K562 (cell line): ENCODE measurements around the gene CNPY4. TPM values are rescaled to one million over a fixed set of nuclear protein-coding genes. Genes with fewer than 3 reads are reported as not detected.

Experiments
- ATF1 ChIP-seq, 2 experiments: fragments of 450-650 bp in 1 of 2; IDR thresholded peaks; 2 replicates each; pipeline ENCODE4 v1.6.1; 2016; ENCODE audit warnings: missing compliant biosample characterization in 1 of 2, missing genetic modification characterization in 1 of 2
- ATF7 ChIP-seq: fragments of 450-650 bp; IDR thresholded peaks from 2 replicates; pipeline ENCODE4 v1.7.1; 2014; ENCODE audit warnings: mild to moderate bottlenecking, moderate library complexity
- BCOR ChIP-seq: fragments of 450-650 bp; IDR thresholded peaks from 2 replicates; pipeline ENCODE4 v1.6.1; 2016
- CBX3 ChIP-seq, 2 experiments: IDR thresholded peaks; 1 replicate in 1 of 2; 2 replicates in 1 of 2; pipeline ENCODE4 v1.6.1; 2012; ENCODE audit warnings: inconsistent platforms in 2 of 2, low read length in 2 of 2, borderline replicate concordance in 1 of 2, control low read depth in 1 of 2
- ELF4 ChIP-seq: fragments of 450-650 bp; formaldehyde crosslinking; IDR thresholded peaks from 2 replicates; pipeline ENCODE4 v1.4.0; 2022; ENCODE audit warnings: missing genetic modification characterization
- HBP1 ChIP-seq: fragments of 450-650 bp; formaldehyde crosslinking; IDR thresholded peaks from 2 replicates; pipeline ENCODE4 v1.4.0; 2022; ENCODE audit warnings: missing genetic modification characterization
- HDGF ChIP-seq: fragments of 450-650 bp; IDR thresholded peaks from 2 replicates; pipeline ENCODE4 v1.6.1; 2016
- JUN ChIP-seq, 2 experiments: sonication (generic) in 1 of 2; formaldehyde crosslinking in 1 of 2; IDR thresholded peaks; 2 replicates each; pipeline versions ENCODE4 v1.6.1 to v1.8.0; 2012 to 2022; ENCODE audit warnings: borderline replicate concordance in 2 of 2, mild to moderate bottlenecking in 2 of 2, improper control_type of control experiment in 1 of 2, low read depth in 1 of 2, low read length in 1 of 2, missing genetic modification reagents in 1 of 2
- JUND ChIP-seq, 2 experiments: IDR thresholded peaks; 2 replicates in 1 of 2; 3 replicates in 1 of 2; pipeline ENCODE4 v1.6.1; 2011; ENCODE audit warnings: borderline replicate concordance in 2 of 2, low read depth in 2 of 2, low read length in 2 of 2, improper control_type of control experiment in 1 of 2, missing biosample characterization in 1 of 2, missing genetic modification characterization in 1 of 2, missing genetic modification reagents in 1 of 2
- KAT7 ChIP-seq: sonication (generic); formaldehyde crosslinking; IDR thresholded peaks from 2 replicates; pipeline ENCODE4 v1.8.0; 2022; ENCODE audit warnings: missing genetic modification reagents, mild to moderate bottlenecking, borderline replicate concordance
- MLLT1 ChIP-seq, 2 experiments: fragments of 450-650 bp; IDR thresholded peaks; 2 replicates each; pipeline ENCODE4 v1.6.1; 2016
- MTA1 ChIP-seq: fragments of 450-650 bp; IDR thresholded peaks from 2 replicates; pipeline ENCODE4 v1.6.1; 2017; ENCODE audit warnings: borderline replicate concordance
- MTA2 ChIP-seq: fragments of 450-650 bp; IDR thresholded peaks from 2 replicates; pipeline ENCODE4 v1.6.1; 2016; ENCODE audit warnings: low read depth
- NCOA6 ChIP-seq: fragments of 450-650 bp; IDR thresholded peaks from 2 replicates; pipeline ENCODE4 v1.6.1; 2017; ENCODE audit warnings: mild to moderate bottlenecking
- NFATC3 ChIP-seq: fragments of 450-650 bp; IDR thresholded peaks from 2 replicates; pipeline ENCODE4 v1.6.1; 2017; ENCODE audit warnings: mild to moderate bottlenecking
- RCOR1 ChIP-seq, 2 experiments: IDR thresholded peaks; 2 replicates each; pipeline ENCODE4 v1.6.1; 2012; ENCODE audit warnings: low read depth in 2 of 2, low read length in 2 of 2, borderline replicate concordance in 1 of 2, improper control_type of control experiment in 1 of 2
- SP1 ChIP-seq: sonication (generic); formaldehyde crosslinking; IDR thresholded peaks from 2 replicates; pipeline ENCODE4 v1.8.1; 2022; ENCODE audit warnings: mild to moderate bottlenecking, missing genetic modification reagents
- TOE1 ChIP-seq, 2 experiments: fragments of 450-650 bp in 1 of 2; sonication (generic) in 1 of 2; formaldehyde crosslinking in 1 of 2; IDR thresholded peaks; 2 replicates each; pipeline versions ENCODE4 v1.7.1 to v1.8.0; 2016 to 2022; ENCODE audit warnings: borderline replicate concordance in 2 of 2, mild to moderate bottlenecking in 2 of 2, antibody characterized with exemption in 1 of 2, inconsistent platforms in 1 of 2, low read depth in 1 of 2, missing genetic modification reagents in 1 of 2, moderate library complexity in 1 of 2
- ZFP36 ChIP-seq: fragments of 150-350 bp; IDR thresholded peaks from 2 replicates; pipeline ENCODE4 v1.6.1; 2018; ENCODE audit warnings: low read length, low read depth; ENCODE audit not compliant: partially characterized antibody
- ZNF24 ChIP-seq: fragments of 450-650 bp; IDR thresholded peaks from 2 replicates; pipeline ENCODE4 v1.6.1; 2016
- ZNF644 ChIP-seq: fragments of 200-800 bp; sonication (Bioruptor generic); IDR thresholded peaks from 2 replicates; pipeline ENCODE4 v1.6.1; 2016; ENCODE audit warnings: low read depth, missing genetic modification characterization, missing compliant biosample characterization
- ZNF696 ChIP-seq: fragments of 250-450 bp; sonication (Bioruptor Pico); conservative IDR thresholded peaks from 2 replicates; pipeline ENCODE4 v1.4.0; 2020; ENCODE audit warnings: mild to moderate bottlenecking, moderate library complexity
- polyA plus RNA-seq, 8 experiments: library from polyadenylated mRNA; depleted of rRNA in 4 of 8; stranded (reverse) in 5 of 8; unstranded in 3 of 8; fragments of >200 nt; fragmentation: Nextera tagmentation in 2 of 8; fragmentation: Illumina TruSeq in 1 of 8; extraction: Ambion mirVana in 2 of 8; extraction: Trizol in 1 of 8; gene quantifications; 2 replicates each; pipeline versions ENCODE4 v1.2.1 to v1.2.3, GENCODE V29; 2011 to 2014; ENCODE audit warnings: inconsistent platforms in 1 of 8, missing spikeins in 1 of 8
- total RNA-seq, 7 experiments: library from RNA; depleted of rRNA in 6 of 7; stranded (reverse); fragments of >200 nt in 6 of 7; fragmentation: Illumina TruSeq in 2 of 7; extraction: Trizol in 2 of 7; gene quantifications; 2 replicates each; pipeline versions ENCODE4 v1.2.1 to v1.2.3, GENCODE V29; 2011 to 2021; ENCODE audit warnings: low replicate concordance in 1 of 7

CNPY4 gene
- total and polyA plus RNA-seq, 9 of the 15 experiments (the other 6 are each of a cell fraction or from before 2014, with no cell fraction given), result 1.9 to 11.2 (median 7.0) TPM

GRCh38 chr7:100132697-100133151, 13.3 kb downstream of the CNPY4 start (continued):
- TF ChIP-seq ATF1 (CRISPR knock-in tag; IDR thresholded peaks at IDR 0.05) (no peak), ATF1 (tag; IDR thresholded peaks at IDR 0.05) (0 out of 2 replicates have a peak, but pooled peaks have one; percentile 11), HBP1 (CRISPR knock-in tag) (peak; percentile 52; the same call in 1 of the 2 replicates), CBX3 (IDR thresholded peaks at IDR 0.05; ENCODE audit: borderline replicate concordance in 1 of 2, low read length in 2 of 2) (peak in 1 of 2 experiments; percentile 41; a peak in 1 of 3 replicates), NFATC3 (0 out of 2 replicates have a peak, but pooled peaks have one; percentile 40), SP1 (CRISPR knock-in tag) (0 out of 2 replicates have a peak, but pooled peaks have one; percentile 8), BCOR (peak; percentile 57; the same call in 1 of the 2 replicates), JUN (IDR thresholded peaks at IDR 0.05; ENCODE audit: borderline replicate concordance, low read depth, low read length) (0 out of 2 replicates have a peak, but pooled peaks have one; percentile 33), JUN (CRISPR knock-in tag; IDR thresholded peaks at IDR 0.05; ENCODE audit: borderline replicate concordance) (no peak), TOE1 (IDR thresholded peaks at IDR 0.05; ENCODE audit: borderline replicate concordance) (peak; percentile 56; the same call in 1 of the 2 replicates), TOE1 (CRISPR knock-in tag; IDR thresholded peaks at IDR 0.05; ENCODE audit: borderline replicate concordance, low read depth) (no peak), ELF4 (peak; percentile 88), ZFP36 (peak; percentile 7), RCOR1 (IDR thresholded peaks at IDR 0.05; ENCODE audit: borderline replicate concordance in 1 of 2, low read depth in 2 of 2, low read length in 2 of 2) (0 out of 4 replicates have a peak, but pooled peaks of 1 of the 2 experiments have one; percentile 36), ZNF644 (tag) (no peak), JUND (IDR thresholded peaks at IDR 0.05; ENCODE audit: borderline replicate concordance, low read depth, low read length) (peak; percentile 59; the same call in 1 of the 2 replicates), JUND (tag; IDR thresholded peaks at IDR 0.05; ENCODE audit: borderline replicate concordance, low read depth, low read length) (no peak; the same call in 2 of the 3 replicates), KAT7 (0 out of 2 replicates have a peak, but pooled peaks have one; percentile 53), ZNF696 (CRISPR knock-in tag) (0 out of 2 replicates have a peak, but pooled peaks have one; percentile 8), HDGF (peak; percentile 96), MTA1 (0 out of 2 replicates have a peak, but pooled peaks have one; percentile 12), ATF7 (peak; percentile 38; the same call in 1 of the 2 replicates), NCOA6 (no peak), ZNF24 (peak; percentile 16; the same call in 1 of the 2 replicates), MTA2 (no peak), MLLT1 (IDR thresholded peaks at IDR 0.05) (peak; percentile 53 to 70; a peak in 2 of 4 replicates)
